Adrenal gland (tissue), 5 donors: Measurements from ENCODE around the gene NR2F1-AS1.

Experiments used
- POLR2A ChIP-seq, 2 donors: fragments of 450-650 bp; IDR thresholded peaks; one replicate each; pipeline ENCODE4 v1.6.1; 2017; ENCODE audit warnings: antibody characterized with exemption in 2 of 2, mild to moderate bottlenecking in 2 of 2, moderate library complexity in 1 of 2
- TF ChIP-seq, protein P1 (sequence below), 6 experiments: fragments of 450-650 bp in 4 of 6; fragments of 200-600 bp in 2 of 6; sonication (generic) in 1 of 6; IDR thresholded peaks; 1 replicate in 5 of 6; 2 replicates in 1 of 6; pipeline versions ENCODE4 v1.5.1 to v1.8.0; 2016 to 2021; ENCODE audit warnings: antibody characterized with exemption in 6 of 6, mild to moderate bottlenecking in 2 of 6, moderate library complexity in 1 of 6
- donor health status: DM: no; HTN: no; CAD: no.

DNA sequence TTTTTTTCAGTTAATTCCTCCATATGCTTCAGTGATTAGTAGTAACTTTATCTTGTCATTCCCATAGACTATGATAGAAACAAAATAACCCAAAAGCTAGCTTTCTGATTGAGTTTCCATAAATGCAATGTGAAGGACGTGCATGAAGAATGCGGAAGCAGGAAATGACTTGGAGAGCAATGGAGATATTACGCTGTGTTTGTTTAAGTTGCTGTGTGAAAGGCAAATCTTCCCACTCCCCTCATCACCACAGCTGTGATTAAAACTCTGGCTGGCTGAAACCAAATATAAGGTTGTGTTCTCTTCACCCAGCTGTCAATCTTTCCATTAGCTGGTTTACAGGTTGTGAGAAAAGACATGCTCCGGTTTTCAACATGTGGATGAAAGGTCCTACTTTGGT, 83.9 kb downstream of the NR2F1-AS1 start:
- TF ChIP-seq, protein P1, sequence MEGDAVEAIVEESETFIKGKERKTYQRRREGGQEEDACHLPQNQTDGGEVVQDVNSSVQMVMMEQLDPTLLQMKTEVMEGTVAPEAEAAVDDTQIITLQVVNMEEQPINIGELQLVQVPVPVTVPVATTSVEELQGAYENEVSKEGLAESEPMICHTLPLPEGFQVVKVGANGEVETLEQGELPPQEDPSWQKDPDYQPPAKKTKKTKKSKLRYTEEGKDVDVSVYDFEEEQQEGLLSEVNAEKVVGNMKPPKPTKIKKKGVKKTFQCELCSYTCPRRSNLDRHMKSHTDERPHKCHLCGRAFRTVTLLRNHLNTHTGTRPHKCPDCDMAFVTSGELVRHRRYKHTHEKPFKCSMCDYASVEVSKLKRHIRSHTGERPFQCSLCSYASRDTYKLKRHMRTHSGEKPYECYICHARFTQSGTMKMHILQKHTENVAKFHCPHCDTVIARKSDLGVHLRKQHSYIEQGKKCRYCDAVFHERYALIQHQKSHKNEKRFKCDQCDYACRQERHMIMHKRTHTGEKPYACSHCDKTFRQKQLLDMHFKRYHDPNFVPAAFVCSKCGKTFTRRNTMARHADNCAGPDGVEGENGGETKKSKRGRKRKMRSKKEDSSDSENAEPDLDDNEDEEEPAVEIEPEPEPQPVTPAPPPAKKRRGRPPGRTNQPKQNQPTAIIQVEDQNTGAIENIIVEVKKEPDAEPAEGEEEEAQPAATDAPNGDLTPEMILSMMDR (IDR thresholded peaks at IDR 0.05) = no peak
- TF ChIP-seq POLR2A (IDR thresholded peaks at IDR 0.05) = no peak
